Panc1 (cell line): ENCODE data around the gene CLCN1.

ENCODE experiments used
- CTCF ChIP-seq: fragments of 450-650 bp; IDR thresholded peaks from 2 replicates; pipeline ENCODE4 v1.5.1; 2017; ENCODE audit warnings: mild to moderate bottlenecking
- POLR2AphosphoS5 ChIP-seq: IDR thresholded peaks from 2 replicates; pipeline ENCODE4 v1.6.1; 2012; ENCODE audit warnings: mild to moderate bottlenecking, low read depth, low read length, moderate library complexity
- TCF7L2 ChIP-seq: IDR thresholded peaks from 2 replicates; pipeline ENCODE4 v1.6.1; 2011; ENCODE audit warnings: mild to moderate bottlenecking, low read depth, low read length, inconsistent platforms
- TF ChIP-seq, protein P1 (sequence below), 2 experiments: IDR thresholded peaks; 2 replicates each; pipeline ENCODE4 v1.6.1; 2011 to 2012; ENCODE audit warnings: low read depth in 2 of 2, control low read depth in 1 of 2, low read length in 1 of 2, mild to moderate bottlenecking in 1 of 2, moderate library complexity in 1 of 2; ENCODE audit not compliant: insufficient read depth in 1 of 2

- TF ChIP-seq CTCF (no peak), POLR2AphosphoS5 (no peak), TCF7L2 (no peak)
- TF ChIP-seq, protein P1, sequence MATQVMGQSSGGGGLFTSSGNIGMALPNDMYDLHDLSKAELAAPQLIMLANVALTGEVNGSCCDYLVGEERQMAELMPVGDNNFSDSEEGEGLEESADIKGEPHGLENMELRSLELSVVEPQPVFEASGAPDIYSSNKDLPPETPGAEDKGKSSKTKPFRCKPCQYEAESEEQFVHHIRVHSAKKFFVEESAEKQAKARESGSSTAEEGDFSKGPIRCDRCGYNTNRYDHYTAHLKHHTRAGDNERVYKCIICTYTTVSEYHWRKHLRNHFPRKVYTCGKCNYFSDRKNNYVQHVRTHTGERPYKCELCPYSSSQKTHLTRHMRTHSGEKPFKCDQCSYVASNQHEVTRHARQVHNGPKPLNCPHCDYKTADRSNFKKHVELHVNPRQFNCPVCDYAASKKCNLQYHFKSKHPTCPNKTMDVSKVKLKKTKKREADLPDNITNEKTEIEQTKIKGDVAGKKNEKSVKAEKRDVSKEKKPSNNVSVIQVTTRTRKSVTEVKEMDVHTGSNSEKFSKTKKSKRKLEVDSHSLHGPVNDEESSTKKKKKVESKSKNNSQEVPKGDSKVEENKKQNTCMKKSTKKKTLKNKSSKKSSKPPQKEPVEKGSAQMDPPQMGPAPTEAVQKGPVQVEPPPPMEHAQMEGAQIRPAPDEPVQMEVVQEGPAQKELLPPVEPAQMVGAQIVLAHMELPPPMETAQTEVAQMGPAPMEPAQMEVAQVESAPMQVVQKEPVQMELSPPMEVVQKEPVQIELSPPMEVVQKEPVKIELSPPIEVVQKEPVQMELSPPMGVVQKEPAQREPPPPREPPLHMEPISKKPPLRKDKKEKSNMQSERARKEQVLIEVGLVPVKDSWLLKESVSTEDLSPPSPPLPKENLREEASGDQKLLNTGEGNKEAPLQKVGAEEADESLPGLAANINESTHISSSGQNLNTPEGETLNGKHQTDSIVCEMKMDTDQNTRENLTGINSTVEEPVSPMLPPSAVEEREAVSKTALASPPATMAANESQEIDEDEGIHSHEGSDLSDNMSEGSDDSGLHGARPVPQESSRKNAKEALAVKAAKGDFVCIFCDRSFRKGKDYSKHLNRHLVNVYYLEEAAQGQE (IDR thresholded peaks at IDR 0.05; ENCODE audit: insufficient read depth in 1 of 2, low read depth in 2 of 2, low read length in 1 of 2), result no peak
These were observed 47.4 kb downstream of the CLCN1 start for GRCh38 chr7:143363016-143363937.
